ENCODE measurements around the gene CEP152.
A peak's percentile ranks its signal among the peaks of the same experiment; 100 is the strongest.

Gene CEP152

GRCh38 chr15:48828471-48828870 is 17.6 kb upstream of the CEP152 start:
- FAIRE-seq, result no peak
- DNase-seq (ENCODE audit: insufficient read length, low spot score), result no peak
- TF ChIP-seq POLR2A (IDR thresholded peaks at IDR 0.05; ENCODE audit: low read depth, low read length), result no peak

DNA sequence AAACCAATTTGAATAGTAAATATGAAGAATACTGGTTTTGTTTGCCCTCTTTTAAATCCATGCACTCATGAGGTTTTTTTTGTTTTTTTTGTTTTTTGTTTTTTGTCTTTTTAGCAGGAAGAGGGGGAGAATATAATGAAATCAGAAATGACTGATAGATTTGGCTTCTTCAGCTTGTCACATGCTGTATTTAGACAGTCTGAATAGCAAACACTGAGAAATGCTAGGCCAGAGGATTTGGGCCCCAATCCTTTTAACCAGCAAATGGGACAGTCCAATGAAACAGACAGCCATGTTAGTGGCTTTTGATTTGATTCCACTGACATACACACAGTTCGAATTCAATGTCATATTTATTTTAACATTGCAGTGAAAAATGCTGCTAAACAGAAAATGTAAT is 14.2 kb upstream of the CEP152 start:
- no peak for TF ChIP-seq POLR2A (IDR thresholded peaks at IDR 0.05; ENCODE audit: low read depth, low read length)
- DNase-seq (ENCODE audit: insufficient read length, low spot score), result no peak
- FAIRE-seq, result no peak

- no peak for FAIRE-seq
- DNase-seq (ENCODE audit: insufficient read length, low spot score), result no peak
- no peak for TF ChIP-seq POLR2A (IDR thresholded peaks at IDR 0.05; ENCODE audit: low read depth, low read length)
Observed at GRCh38 chr15:48823706-48824105, 12.8 kb upstream of the CEP152 start.

DNA sequence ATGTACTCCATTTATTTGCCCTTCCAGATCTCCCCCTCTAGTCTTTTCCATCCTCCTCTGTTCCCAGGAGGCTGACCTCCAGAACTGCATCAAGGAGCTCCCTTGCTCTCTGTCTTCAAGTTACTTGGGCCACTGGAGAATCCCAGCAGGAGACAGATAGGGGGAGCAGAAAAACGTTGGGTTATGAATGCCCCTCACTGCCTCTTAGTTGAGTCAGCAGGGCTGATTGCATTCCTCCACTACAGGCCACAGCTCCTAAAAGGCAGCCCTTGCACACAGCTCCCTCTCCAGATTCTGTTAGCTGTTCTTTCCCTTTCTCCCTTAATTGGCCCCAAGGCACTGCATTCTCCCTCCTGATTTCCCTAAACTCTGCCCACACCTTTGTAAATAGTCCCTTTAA is 12.4 kb upstream of the CEP152 start:
- FAIRE-seq (no peak), DNase-seq (ENCODE audit: insufficient read length, low spot score) (no peak)
- no peak for TF ChIP-seq POLR2A (IDR thresholded peaks at IDR 0.05; ENCODE audit: low read depth, low read length)

DNA sequence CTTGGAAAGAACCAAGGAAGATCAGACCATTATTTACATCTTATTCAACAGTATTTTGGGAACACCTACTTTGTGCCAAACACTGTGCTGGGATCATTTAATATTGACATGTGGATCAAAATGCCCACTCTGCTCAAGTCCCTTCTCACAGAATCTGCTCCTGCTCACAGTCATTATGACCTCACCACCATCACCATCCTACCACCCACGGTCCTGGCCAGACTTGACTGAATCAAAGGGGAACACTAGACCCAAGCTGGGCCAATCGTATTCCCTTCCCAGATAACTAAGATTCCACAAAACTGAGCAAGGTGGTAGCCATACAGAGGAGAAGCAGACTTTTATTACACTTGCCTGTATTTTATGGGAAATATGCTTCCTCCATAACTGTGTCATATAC is 3.4 kb upstream of the CEP152 start:
- FAIRE-seq, result no peak
- DNase-seq (ENCODE audit: insufficient read length, low spot score), result no peak
- TF ChIP-seq POLR2A (IDR thresholded peaks at IDR 0.05; ENCODE audit: low read depth, low read length), result no peak

DNA sequence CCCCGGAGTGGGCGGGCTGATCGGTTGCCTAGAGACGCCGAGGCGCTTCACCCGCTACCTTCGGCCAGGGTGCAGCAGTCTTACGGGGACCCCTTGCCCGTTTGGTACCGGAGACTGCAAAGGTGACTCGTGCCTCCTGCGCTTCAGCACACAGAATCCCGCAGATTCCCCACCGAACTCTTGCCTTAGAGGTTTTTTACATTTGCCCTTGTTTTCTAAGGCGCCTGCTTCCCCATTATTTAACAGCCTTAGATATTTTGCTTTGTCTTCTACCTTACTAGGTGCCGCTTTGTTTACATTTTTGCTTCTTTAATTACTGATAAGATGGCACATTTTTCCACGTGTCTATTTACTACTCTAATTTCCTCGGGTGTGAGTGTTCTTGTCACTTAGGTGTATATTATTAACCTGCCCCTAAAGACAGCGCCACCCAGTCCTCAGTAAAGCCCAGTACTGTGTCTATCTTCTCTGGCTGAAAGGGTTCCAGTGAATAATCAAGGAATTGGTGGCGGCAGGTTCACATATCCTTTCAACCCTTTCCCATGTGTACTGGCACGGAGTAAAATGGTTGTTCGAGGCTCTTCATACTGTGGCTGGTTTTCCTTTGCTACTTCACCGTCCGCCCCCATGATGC is 573 bp upstream of the CEP152 start:
- FAIRE-seq (no peak), DNase-seq (ENCODE audit: insufficient read length, low spot score) (no peak)
- TF ChIP-seq POLR2A (IDR thresholded peaks at IDR 0.05; ENCODE audit: low read depth, low read length), result no peak

- no peak for TF ChIP-seq POLR2A (IDR thresholded peaks at IDR 0.05; ENCODE audit: low read depth, low read length)
- FAIRE-seq, result no peak
- no peak for DNase-seq (ENCODE audit: insufficient read length, low spot score)
Observed at GRCh38 chr15:48806151-48806550, 4.7 kb downstream of the CEP152 start.

DNA sequence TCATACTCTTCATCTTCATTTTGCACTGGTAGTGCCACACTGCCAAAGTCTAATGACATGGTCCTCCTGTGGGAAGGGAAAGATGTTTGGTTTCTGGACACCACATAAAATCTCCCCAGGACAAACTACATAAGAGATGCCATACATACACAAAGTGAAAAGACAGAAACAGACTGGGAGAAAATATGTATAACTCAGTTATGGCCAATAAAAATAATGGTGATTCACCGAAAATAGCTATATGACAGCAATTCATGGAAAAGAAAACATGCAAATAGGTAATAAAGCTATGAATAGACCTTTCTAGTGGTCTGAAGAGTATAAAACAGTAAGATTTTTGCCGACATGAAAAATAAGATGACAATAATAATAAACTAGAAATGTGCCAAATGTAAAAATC is 5.3 kb downstream of the CEP152 start:
- FAIRE-seq (no peak), DNase-seq (ENCODE audit: insufficient read length, low spot score) (no peak)
- TF ChIP-seq POLR2A (IDR thresholded peaks at IDR 0.05; ENCODE audit: low read depth, low read length), result no peak

GRCh38 chr15:48803877-48804276 is 7.0 kb downstream of the CEP152 start:
- no peak for FAIRE-seq
- DNase-seq (ENCODE audit: insufficient read length, low spot score), result no peak
- TF ChIP-seq POLR2A (IDR thresholded peaks at IDR 0.05; ENCODE audit: low read depth, low read length), result no peak

GRCh38 chr15:48802867-48803266 is 8.0 kb downstream of the CEP152 start:
- DNase-seq (ENCODE audit: insufficient read length, low spot score) (peak; percentile 25), FAIRE-seq (peak; percentile 99)
- TF ChIP-seq POLR2A (IDR thresholded peaks at IDR 0.05; ENCODE audit: low read depth, low read length), result no peak

DNA sequence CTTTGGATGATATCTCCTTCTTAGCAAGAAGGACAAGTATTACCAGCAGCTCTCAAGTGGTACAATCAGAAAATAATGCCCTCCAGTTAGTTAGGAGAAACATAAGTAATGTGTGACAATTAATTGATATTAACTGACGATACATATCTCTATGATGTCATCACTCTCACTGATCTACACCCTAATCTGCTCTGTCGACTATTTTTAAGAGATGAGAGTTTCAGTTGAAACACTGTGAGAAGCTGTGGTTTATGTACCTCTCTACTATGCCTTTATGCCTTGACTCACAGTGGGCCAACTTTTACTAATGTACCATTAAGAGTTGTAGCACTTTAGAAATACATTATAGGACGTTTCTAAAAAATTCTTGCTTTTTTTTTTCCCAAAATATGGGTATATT is 8.6 kb downstream of the CEP152 start:
- FAIRE-seq (no peak), DNase-seq (ENCODE audit: insufficient read length, low spot score) (no peak)
- TF ChIP-seq POLR2A (IDR thresholded peaks at IDR 0.05; ENCODE audit: low read depth, low read length), result no peak

DNA sequence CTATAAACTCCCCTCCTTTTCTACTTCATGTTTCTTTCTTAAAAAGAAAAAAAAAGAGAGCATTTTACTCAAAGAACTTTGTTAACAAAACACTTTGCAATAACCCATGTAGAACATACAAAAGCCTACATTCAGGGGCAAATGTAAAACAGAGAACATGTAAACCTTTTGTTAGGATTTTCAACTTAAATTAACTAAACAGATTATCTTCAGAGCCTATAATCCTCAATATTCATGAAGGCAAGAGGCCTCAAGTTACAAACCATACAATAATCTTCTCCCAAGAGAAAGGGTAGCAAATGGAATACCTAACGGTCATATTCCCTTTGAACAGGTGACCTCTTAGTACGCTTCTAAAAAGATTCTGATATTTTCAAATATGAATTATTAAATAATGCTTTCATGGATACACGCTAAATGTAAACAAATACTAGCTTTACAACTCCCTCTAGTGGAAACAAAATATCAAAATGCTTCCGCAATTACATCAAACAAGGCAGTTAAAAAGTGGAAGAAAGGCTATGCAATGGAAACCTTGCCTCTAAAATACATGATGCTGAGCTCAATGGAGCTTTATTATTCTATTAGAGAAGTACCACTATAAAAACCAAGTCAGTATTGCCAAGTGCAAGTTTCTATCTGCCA is 9.9 kb downstream of the CEP152 start:
- FAIRE-seq, result no peak
- no peak for TF ChIP-seq POLR2A (IDR thresholded peaks at IDR 0.05; ENCODE audit: low read depth, low read length)
- no peak for DNase-seq (ENCODE audit: insufficient read length, low spot score)

DNA sequence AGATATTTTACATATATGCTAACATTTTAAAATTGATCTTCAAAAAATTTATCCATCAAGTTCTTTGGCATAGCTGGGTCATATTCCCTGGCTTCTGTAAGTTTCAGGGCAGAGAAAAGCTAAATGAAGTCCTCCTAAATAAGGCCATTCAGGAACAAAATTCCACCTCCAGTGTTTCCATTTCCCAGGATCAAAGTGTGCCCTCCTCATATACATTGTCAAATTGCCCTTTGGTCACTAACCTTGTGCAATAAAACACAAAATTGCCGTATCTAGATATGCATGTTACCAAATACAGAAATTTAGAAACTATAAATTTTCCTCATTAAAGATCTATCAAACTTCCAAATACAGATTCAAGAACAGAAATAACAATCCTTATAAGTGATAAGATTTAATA is 10.6 kb downstream of the CEP152 start:
- DNase-seq (ENCODE audit: insufficient read length, low spot score) (no peak), FAIRE-seq (no peak)
- no peak for TF ChIP-seq POLR2A (IDR thresholded peaks at IDR 0.05; ENCODE audit: low read depth, low read length)

DNA sequence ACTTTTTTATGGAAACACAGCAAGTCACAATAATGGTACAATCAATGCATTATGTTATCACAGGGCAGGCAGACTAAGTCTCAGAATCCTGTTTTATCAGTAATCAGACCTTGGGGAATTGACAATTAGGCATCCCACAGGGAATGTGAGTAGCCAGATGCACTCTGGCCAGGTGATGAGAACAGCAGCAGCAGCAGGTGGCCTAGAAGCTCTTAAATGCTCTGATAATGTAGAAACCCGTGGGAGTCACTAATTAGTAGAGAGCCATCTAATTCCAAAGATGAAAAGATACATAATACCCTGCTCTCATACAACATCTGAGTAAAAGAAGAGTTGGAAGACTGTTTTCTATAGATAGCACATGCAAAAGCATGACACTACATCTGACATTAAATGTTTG is 12.6 kb downstream of the CEP152 start:
- DNase-seq (ENCODE audit: insufficient read length, low spot score) (no peak), FAIRE-seq (no peak)
- no peak for TF ChIP-seq POLR2A (IDR thresholded peaks at IDR 0.05; ENCODE audit: low read depth, low read length)

DNA sequence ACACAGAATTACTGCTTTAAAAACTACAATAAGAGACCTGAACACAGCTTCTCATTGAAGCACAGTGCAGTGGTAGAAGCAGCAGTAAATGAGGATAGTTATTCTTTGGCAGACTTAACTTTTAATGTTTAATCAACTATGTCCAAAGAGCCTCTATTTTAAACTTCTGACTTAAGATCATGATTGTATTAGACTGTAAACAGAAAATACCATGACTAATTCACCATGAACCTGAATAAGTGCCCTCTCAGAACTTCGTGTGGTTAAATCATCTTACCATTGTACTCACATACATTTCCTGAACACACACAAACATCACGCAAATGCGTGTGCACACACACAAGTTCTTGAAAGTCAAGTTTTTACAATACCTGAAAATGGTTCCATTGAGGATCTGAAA is 13.9 kb downstream of the CEP152 start:
- no peak for DNase-seq (ENCODE audit: insufficient read length, low spot score)
- FAIRE-seq, result no peak
- TF ChIP-seq POLR2A (IDR thresholded peaks at IDR 0.05; ENCODE audit: low read depth, low read length), result no peak
